Urothelium cell line (cell line): ENCODE results near the gene TPST2.
"Not testable (repeated sequence)": the region's sequence is repeated elsewhere in the genome, so short reads cannot be mapped to it uniquely, and the experiment has no call there.

Experiments used
- DNase-seq: peaks from one replicate; pipeline ENCODE4 v3.0.0; 2011; ENCODE audit warnings: low spot score, mixed read lengths
- FAIRE-seq: peaks from 2 replicates; lab custom pipeline; 2011; peaks lifted over from hg19 to GRCh38; lab: Jason Lieb, UNC

TPST2 gene

DNA sequence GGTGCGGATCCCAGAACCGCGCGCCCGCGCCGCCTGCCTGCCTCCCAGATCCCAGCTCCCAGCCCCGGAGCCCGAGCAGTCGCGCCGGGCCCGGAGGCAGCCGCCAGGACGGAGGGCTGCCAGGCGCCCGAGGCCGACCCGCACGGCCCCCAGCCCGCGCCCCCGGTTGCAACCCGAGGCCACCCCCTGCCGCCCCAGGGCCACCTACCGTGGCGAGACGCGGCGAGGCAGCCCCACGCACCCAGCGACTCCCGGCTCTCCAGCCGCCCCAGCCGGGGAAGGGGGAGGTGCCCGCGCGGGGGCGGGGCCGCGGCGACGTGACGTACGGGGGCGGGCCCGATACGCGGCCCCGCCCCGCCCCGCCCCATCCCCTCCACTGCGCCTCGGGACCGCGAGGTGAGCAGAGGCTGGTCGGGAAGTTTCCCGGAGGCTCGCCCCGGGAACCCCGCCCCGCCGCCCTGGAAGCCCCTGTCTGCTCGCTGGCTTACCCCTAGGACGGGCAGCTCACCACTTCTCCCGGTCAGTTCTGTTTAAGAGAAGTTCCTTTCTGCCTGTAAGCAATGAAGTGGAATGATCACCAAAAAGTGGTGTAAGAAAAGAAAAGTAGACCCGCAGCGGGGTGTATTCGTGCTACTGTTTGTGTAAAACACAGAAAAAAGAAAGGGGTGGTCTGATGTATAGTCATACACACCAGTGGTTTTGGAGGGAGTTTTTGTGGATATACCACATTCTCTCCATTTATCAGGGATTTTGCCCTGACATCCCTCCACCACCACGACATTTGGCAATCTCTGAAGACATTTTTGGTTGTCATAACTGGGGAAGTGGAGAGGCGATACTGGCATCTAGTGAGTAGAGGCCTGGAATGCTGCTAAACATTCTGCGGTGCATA is at the start of gene TPST2:
Gene TPST2, minus strand, starts transcription at position 288 of the 892 bp plus-strand sequence. CDS start 48,502 bp downstream, outside the sequence.
- DNase-seq (peak; percentile 98), FAIRE-seq (peak; percentile 100)

DNA sequence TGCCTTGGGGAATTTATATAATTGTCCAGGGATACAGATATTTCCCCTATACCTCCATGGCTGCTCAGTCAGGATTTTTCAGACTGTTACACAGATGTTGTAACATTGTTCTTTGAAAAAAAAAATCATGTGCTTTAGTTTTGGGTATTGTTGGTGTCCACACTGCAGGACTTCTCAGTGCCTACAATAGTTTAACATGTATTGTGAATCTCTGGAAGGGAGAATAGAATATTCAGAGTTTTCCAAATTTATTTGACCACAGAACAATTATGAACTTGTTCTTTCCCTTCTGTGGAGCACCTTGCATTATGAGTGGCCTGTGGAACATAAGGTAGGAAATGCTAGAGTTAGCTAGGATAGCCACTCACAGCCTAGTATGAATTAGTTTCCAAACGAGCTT is 46.4 kb upstream of the TPST2 start:
- no peak for DNase-seq
- no peak for FAIRE-seq

DNA sequence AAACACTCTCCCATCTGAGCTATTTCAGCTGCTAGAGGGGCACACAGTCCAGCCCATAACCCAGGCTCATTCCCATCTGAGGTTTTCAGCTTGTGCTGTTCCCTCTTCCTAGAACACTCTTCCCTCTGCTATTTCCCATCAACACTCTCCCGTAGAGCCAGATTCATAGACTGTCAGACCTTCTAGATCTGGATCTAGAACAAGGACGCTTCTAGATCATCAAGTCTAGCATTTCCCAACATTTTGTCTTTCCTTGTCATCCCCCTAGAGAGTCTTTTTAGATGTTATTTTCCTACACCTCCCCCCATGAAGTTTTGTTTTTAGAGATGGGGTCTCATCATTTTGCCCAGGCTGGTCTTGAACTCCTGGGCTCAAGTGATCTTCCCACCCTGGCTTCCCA is 45.2 kb upstream of the TPST2 start:
- no peak for FAIRE-seq

DNA sequence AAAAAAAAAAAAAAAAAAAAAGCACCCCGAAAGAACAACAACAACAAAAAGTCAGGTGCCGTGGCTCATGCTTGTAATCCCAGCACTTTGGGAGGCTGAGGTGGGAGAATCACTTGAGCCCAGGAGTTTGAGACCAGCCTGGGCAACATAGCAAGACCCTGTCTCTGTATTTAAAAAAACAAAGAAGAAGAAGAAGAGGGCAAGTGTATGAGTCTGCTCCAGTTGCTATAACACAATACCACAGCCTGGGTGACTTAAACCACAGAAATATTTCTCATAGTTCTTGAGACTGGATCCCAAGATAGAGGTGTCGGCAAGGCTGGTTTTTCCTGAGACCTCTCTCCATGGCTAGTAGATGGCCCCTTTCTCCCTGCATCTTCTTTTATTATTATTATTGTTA is 44.3 kb upstream of the TPST2 start:
- FAIRE-seq (no peak), DNase-seq (no peak)

More for the DNA sequence above, 45.2 kb upstream of the TPST2 start:
- DNase-seq = no peak

DNA sequence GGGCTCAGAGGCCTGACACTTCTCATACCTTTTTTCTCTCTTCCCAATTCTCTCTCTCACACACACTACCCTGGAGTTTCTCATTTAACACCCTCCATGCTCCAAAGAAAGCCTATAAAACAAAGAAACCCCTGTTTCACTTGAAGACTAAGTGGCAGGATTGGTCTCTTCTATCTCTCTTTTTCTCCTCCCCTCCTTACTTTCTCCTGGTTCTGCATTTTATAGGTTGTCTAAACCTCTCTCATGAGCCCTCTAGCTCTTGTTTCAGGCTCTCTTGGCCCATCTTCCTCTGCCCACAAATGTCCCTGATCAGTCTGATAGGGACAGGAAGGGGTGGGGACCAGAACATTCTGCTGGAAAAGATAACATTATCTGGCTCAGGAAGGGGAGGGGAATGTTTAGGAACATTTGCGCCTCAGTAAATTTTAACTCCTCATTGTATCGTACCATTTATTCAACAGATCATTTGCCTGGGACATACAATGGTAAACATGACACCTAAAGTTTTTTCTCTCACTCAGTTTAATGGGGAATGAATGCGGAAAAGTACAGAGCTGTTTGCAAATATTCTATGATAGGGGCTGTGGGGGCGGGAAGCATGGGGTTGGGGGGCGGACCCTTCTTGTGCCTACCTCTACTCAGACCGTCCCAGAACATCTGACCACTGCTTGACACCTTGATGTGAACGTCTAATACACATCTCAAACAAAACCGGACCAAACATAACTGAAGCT is 42.7 kb upstream of the TPST2 start:
- FAIRE-seq (peak; percentile 89), DNase-seq (no peak)

DNA sequence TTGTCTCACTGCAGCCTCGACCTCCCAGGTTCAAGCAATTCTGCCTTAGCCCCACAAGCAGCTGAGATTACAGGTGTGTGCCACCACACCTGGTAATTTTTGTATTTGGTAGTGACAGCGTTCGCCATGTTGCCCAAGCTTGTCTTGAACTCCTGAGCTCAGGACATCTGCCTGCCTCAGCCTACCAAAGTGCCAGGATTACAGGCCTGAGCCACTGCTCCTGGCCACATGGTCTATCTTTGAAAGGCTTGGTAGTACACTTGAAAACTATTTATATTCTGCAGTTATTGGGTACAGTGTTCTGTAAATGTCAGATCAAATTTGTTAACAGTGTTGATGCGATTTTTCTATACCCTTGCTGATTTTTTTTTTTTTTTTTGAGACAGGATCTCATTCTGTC is 41.4 kb upstream of the TPST2 start:
- peak; percentile 90 for FAIRE-seq

DNA sequence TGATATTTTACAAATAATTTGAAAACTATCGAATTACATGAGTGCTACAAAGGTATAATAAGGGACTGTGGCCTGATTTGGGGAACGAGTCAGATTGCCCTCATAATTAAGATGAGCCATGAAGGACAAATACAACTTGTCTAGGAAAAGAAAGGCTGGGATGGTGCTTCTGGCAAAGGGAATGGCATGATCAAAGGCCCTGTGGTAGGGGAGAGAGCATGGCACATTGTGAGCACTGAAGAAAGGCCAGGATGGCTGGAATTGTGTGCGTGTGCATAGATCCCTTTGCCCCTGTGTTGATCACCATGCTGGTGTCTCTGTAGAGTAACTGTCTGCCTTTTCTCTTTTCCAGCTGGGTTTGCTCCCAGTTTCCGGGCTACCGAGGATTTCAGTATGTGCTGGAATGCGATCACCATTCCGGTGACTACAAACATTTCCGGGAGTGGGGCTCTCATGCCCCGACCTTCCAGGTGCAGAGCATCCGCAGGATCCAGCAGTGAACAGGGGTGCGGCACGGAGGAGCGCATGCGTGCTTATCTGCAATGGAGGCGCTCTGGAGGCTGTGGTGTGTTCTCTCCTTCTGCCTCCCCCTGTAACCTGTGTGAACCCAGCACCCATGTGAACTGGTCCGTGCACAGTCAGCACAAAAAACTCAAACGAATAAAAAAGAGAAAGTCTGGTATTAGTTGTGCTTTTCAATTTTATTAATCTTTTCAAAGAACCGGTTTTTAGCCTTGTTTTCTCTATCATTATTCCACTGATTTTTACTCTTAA is 40.2 kb upstream of the TPST2 start:
- peak; percentile 69 for FAIRE-seq
- DNase-seq = no peak

More for the DNA sequence above, 41.4 kb upstream of the TPST2 start:
- DNase-seq = no peak

DNA sequence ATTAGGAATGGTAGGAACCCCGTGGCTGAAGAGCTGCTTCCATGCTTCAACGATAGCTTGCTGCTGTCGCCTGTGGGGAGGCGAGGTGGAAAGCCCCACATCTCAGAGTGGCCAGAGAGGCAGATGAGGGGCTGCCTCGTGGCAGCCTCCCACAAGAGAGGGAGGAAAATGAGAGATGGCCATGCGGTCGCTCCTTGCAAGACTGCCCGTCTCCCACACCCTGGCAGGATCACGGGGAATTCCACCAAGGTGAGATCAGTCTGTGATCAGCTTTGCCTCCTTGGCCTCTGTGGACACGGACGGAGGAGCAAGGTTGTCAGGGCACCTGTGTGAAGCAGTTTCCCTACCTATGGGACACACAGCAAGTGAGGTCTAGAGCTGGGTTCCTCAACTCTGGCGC is 34.9 kb upstream of the TPST2 start:
- FAIRE-seq = no peak

DNA sequence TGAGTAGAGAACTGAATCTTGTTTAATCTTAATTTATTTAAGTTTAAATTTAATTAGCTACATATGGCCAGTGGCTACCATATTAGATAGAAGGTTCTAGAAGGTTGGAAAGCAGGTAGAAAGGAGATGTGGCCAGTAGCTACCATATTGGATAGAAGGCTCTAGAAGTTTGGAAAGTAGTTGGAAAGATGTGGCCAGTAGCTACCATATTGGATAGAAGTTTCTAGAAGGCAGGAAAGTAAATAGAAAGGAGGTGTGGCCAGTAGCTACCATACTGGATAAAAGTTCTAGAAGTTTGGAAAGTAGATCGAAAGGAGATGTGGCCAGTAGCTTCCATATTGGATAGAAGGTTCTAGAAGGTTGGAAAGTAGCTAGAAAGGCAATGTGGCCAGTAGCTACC is 34.1 kb upstream of the TPST2 start:
- no peak for DNase-seq
- no peak for FAIRE-seq

More for the DNA sequence above, 34.9 kb upstream of the TPST2 start:
- DNase-seq = no peak

DNA sequence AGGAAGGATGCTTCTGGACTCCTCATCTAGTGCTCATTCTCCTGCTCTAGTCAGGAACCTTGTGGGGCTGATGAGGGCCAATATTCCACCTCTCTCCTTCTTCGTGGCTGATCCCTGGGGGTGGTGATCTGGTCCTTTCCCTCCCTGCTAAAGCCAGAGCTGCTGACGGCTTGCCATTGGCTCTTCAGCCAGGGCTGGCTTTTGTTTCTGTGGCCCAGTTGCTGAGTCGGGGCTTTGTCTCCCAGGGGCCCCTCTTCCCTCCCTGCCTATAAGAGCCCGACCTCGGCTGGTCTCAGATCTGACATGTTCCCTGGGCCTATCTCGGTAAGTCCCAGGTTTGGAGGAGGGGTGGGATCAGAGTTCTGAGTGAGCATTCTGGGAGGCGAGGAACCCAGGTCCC is 31.7 kb upstream of the TPST2 start, which contains the start of gene CRYBA4:
Gene CRYBA4, plus strand, starts transcription at position 301 of the 400 bp plus-strand sequence. CDS start 634 bp downstream, outside the sequence.
- FAIRE-seq (no peak), DNase-seq (no peak)

DNA sequence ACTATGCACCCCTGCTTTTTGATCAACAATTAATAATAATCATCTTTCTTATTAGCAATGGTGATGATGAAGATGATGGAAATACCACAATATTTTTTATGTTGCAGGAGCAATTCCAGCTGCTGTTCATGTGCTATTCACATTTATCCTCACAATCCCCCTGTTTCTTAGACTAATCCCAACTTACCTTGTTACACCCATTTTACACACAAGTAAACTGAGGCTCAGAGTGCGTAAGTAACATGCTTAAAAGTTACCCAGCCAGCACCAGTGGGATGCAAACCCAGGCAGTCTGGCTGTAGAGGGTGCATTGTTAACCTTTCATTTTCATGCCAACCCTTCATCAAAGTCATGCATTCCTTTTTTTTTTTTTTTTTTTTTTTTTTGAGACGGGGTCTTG is 30.3 kb upstream of the TPST2 start:
- no peak for DNase-seq

DNA sequence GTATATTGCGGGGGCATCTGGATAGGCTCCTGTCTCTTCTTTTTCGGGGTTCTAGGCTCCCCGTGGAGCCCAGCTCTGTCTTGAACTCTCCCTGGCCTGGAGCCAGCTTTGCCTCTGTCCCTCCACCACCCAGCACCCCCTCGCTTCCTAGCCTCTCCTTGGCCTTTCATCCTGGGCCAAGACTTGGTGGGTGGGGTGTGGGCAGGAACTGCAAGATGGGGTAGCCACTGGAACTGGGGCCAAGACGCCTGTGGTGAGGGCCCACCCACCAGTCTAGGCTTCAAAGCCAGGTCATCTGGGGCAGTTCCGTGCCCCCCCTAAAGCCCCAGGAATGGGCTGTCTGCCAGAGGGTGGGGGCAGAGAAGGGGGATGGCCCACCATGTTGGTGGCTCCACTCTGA is 29.6 kb upstream of the TPST2 start:
- peak; percentile 74 for DNase-seq

More for the DNA sequence above, 30.3 kb upstream of the TPST2 start:
- no peak for FAIRE-seq

DNA sequence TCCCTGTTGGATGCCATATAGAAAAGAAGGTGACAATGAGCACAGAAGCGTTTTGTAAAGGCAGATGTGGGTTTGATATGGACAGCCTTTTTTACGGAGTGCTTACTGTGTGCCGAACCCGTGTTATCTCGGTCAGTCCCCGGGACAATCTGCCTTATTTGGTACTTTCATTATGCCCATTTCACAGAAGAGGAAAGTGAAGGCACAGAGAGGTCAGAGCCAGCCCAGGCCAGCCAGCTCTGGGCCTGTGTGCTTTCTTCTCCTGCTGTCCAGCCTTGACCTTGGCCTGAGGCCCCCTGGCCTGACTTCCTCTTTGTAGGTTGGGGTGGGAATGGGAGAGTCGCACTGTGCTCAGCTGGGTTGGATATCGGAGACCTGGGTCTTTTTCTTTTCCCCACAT is 28.5 kb upstream of the TPST2 start:
- FAIRE-seq = peak; percentile 37
- no peak for DNase-seq

More for the DNA sequence above, 29.6 kb upstream of the TPST2 start:
- FAIRE-seq = no peak

DNA sequence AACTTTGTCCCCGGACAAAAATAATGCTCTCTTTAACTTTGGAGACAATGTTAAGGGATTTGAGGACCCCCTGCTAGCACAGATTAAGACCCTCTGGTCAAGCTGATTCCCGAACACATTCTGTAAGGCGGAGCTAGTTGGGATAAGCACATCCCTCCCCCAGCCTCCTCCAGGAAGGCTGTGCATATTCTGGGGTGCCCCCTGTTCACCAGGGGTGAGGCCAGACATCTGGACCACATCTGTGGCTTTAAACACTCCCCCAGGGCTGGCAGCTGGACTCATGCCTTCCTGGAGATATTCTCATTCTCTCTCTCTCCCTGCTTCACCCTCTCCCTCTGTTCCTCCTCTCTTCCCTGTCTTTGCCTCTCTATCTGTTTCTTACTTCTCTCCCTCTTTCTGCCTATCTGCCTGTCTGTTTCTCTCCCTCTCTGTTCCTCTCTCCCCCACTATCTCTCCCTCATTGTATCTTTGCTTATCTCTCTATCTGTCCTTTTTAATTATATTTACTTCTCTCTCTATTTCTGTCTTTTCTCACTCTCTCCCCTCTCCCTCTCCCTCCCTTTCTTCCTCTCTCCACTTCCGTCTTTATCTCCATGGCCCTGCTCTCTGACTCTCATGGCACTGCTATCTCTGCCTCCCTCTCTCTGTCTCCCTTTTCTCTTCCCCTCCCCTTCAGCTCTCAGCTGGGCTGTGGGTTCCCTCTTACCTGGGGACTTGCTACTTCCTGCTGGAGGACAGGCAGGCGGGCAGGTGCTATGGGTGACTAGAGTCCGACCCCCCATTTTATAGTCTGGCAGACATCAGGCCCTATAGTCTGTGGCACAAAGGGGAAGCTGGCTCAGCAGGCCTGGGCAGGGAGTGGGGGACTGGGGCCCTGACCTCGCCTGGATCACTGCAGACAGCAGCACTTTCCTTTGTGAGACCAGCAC is 27.6 kb upstream of the TPST2 start, which contains the start of gene CRYBB1:
Gene CRYBB1, minus strand, starts transcription at position 757 of the 929 bp plus-strand sequence. CDS start 1,708 bp downstream, outside the sequence.
- FAIRE-seq = peak; percentile 98
- DNase-seq = no peak

DNA sequence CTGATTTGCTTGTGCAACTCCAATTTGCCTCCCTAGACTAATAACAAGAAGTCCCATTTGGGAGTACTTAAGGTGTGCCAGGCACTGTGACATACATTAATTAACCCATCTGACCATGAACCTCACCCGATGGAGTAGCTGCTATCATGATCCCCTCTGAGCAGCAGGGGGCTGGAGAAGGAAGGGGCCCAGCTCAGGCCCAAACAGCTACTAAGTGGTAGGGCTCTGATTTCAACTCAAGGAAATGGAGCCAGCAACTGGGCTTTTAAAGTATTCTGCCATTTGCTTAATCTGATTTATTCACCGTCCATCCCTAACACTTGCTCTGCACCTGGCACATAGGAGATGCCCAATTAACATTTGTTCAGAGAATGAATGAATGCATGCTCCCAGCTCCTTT is 26.7 kb upstream of the TPST2 start:
- no peak for FAIRE-seq
- no peak for DNase-seq

DNA sequence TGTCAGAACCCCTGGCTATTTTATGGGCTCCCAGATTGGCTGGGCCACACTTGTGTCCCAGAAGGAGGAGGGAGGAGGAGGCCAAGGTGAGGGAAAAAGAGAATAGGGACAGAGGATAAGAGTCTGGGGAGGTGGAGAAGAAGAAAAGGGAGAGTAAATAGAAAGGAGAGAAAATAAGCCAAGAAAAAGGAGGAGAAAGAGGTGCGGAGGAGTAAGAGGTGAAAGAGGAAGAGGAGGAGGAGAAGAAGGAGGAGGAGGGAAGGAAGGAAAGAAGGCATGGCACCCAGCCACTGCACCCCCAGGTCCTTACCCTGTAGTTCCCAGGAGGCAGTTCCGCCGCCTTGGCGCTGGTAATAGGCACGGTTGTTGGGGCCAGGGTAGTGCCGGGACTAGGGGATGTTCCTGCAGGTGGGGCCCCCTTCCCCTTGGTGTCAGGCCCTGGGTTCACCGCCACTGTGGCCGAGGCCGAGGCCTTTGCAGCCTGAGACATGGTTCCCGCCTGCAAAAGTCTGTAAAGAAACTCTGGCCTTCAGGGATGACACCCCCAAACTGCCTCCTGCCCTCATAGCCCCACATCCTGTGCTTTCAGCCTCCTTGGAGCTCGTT is 26.0 kb upstream of the TPST2 start:
- DNase-seq (no peak), FAIRE-seq (peak; percentile 32)

DNA sequence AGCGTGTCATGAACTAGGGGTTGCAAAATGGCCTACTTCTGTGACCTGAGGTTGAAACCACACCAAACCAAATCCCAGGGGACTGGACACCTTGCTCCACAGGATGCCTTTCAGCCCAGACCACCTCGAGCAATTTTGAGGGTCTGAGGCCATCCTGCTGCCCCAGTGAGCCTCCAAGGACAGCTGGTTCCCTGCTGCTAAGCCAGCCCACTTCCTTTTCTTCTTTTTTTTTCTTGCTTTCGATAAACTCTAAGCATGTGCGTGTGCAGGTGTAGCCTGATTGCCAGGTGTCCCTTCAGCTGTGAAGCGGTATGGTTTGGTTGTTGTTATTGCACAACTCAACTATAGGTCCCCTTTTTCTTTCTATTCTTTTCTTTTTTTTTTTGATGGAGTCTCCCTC is 25.2 kb upstream of the TPST2 start:
- FAIRE-seq (peak; percentile 85), DNase-seq (no peak)

DNA sequence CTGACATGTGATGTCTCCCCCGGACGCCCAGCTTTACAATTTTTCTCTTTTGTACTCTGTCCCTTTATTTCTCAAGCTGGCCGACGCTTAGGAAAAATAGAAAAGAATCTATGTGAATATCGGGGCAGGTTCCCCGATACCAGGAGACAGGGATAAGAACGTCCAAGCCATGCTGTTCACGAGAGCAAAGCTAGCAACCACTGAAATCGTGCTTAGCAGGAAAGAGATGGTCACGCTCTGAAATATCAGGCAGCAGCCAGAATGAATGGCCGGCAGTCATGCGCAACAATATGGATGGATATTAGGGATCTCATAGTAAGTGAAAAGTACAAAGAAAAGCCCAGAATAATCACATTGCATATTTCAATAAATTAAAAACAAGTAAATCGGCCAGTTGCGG is 24.4 kb upstream of the TPST2 start:
- DNase-seq (no peak), FAIRE-seq (peak; percentile 30)

DNA sequence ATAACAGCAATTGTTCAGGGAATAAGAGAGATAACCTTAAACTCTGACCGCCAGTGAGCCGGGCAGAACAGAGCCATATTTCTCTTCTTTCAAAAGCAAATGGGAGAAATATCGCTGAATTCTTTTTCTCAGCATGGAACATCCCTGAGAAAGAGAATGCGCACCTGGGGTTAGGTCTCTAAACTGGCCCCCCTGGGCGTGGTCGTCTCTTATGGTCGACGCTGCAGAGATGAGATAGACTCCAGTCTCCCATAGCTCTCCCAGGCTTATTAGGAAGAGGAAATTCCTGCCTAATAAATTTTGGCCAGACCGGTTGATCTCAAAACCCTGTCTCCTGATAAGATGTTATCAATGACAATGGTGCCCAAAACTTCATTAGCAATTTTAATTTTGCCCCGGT is 23.8 kb upstream of the TPST2 start:
- FAIRE-seq, DNase-seq: not testable (repeated sequence)
